IMR-90 (cell line): ENCODE results near the gene PIP4K2A. TPM values are rescaled to one million over a fixed set of nuclear protein-coding genes. Genes with fewer than 3 reads are reported as not detected.
A peak's percentile ranks its signal among the peaks of the same experiment; 100 is the strongest.

ENCODE experiments used
- ATAC-seq: fragments of 200-7000 bp; cut with Tn5 transposase; 2 replicates; pipeline ENCODE4 v1.9.1; 2020; ENCODE audit warnings: low read depth, mild to moderate bottlenecking, moderate library complexity
- BruUV-seq: library from RNA; stranded (reverse); fragments of 400-500 nt; replicated peaks from 2 replicates; lab custom pipeline; 2021; lab: Mats Ljungman, UMichigan
- CTCF ChIA-PET: fragments of 300-600 bp; formaldehyde crosslinking; extraction: SDS; loops from one replicate; lab custom pipeline; 2021; ENCODE audit warnings: antibody characterized with exemption; lab: Yijun Ruan, JAX
- POLR2A ChIA-PET: fragments of 300-600 bp; sonication (Branson Sonifier 250); formaldehyde crosslinking; loops from one replicate; lab custom pipeline; 2022; ENCODE audit warnings: antibody characterized with exemption; ENCODE audit not compliant: unreplicated experiment; lab: Charles Lee
- DNase-seq: peaks from one replicate; pipeline ENCODE4 v3.0.0; 2013
- H2AFZ ChIP-seq: replicated peaks from 2 replicates; pipeline ENCODE3; 2013; ENCODE audit warnings: low read length, mild to moderate bottlenecking; ENCODE audit not compliant: poor library complexity
- H2AK5ac ChIP-seq: 2 replicates; pipeline ENCODE4 v1.6.1; 2013; ENCODE audit warnings: low read depth, low read length, inconsistent platforms
- H2AK9ac ChIP-seq: replicated peaks from 2 replicates; pipeline ENCODE3; 2013; ENCODE audit warnings: mild to moderate bottlenecking, low read depth, low read length, moderate library complexity; ENCODE audit not compliant: poor library complexity
- H2BK120ac ChIP-seq: 2 replicates; pipeline ENCODE4 v1.6.1; 2013; ENCODE audit warnings: low read depth, low read length, inconsistent platforms
- H2BK15ac ChIP-seq: 3 replicates; pipeline ENCODE4 v1.6.1; 2013; ENCODE audit warnings: low read depth, low read length, inconsistent platforms
- H2BK20ac ChIP-seq: 2 replicates; pipeline ENCODE4 v1.6.1; 2013; ENCODE audit warnings: low read depth, mild to moderate bottlenecking, inconsistent platforms, low read length, moderate library complexity
- H2BK5ac ChIP-seq: 2 replicates; pipeline ENCODE4 v1.6.1; 2013; ENCODE audit warnings: mild to moderate bottlenecking, low read depth, low read length, inconsistent platforms; ENCODE audit not compliant: poor library complexity, severe bottlenecking
- H3K14ac ChIP-seq: replicated peaks from 2 replicates; pipeline ENCODE4 v1.6.1; 2013; ENCODE audit warnings: low read depth, low read length, inconsistent platforms
- H3K18ac ChIP-seq: 2 replicates; pipeline ENCODE4 v1.6.1; 2013; ENCODE audit warnings: low read depth, low read length, control low read depth
- H3K23ac ChIP-seq: 2 replicates; pipeline ENCODE4 v1.6.1; 2013; ENCODE audit warnings: low read depth, low read length, inconsistent platforms
- H3K27ac ChIP-seq: 2 replicates; pipeline ENCODE4 v1.5.1; 2013; ENCODE audit warnings: mild to moderate bottlenecking, control low read depth, low read length; ENCODE audit not compliant: insufficient read depth
- H3K27me3 ChIP-seq: 2 replicates; pipeline ENCODE4 v1.6.1; 2013; ENCODE audit warnings: low read length; ENCODE audit not compliant: control insufficient read depth, insufficient read depth
- H3K36me3 ChIP-seq: 2 replicates; pipeline ENCODE4 v1.6.1; 2013; ENCODE audit warnings: low read length, mixed read lengths; ENCODE audit not compliant: control insufficient read depth, insufficient read depth
- H3K4ac ChIP-seq: 2 replicates; pipeline ENCODE4 v1.6.1; 2013; ENCODE audit warnings: low read depth, low read length, inconsistent platforms
- H3K4me1 ChIP-seq: 2 replicates; pipeline ENCODE4 v1.6.1; 2013; ENCODE audit warnings: low read length, mixed read lengths; ENCODE audit not compliant: control insufficient read depth, insufficient read depth
- H3K4me2 ChIP-seq: 2 replicates; pipeline ENCODE4 v1.6.1; 2013; ENCODE audit warnings: low read depth, mild to moderate bottlenecking, control low read depth, low read length, moderate library complexity
- H3K4me3 ChIP-seq: 2 replicates; pipeline ENCODE4 v1.5.1; 2013; ENCODE audit warnings: low read depth, mild to moderate bottlenecking, control low read depth, low read length, moderate library complexity; ENCODE audit not compliant: insufficient read depth
- H3K56ac ChIP-seq: 2 replicates; pipeline ENCODE4 v1.6.1; 2013; ENCODE audit warnings: low read length, inconsistent platforms; ENCODE audit not compliant: insufficient read depth; ENCODE audit errors: extremely low read depth
- H3K79me1 ChIP-seq, 2 experiments: 2 replicates each; pipeline ENCODE4 v1.6.1; 2013; ENCODE audit warnings: low read length in 2 of 2, inconsistent platforms in 1 of 2, low read depth in 1 of 2
- H3K9ac ChIP-seq: 2 replicates; pipeline ENCODE4 v1.6.1; 2013; ENCODE audit warnings: low read depth, low read length, control low read depth
- H3K9me1 ChIP-seq: 2 replicates; pipeline ENCODE4 v1.6.1; 2013; ENCODE audit warnings: low read length, inconsistent platforms; ENCODE audit not compliant: insufficient read depth
- H3K9me3 ChIP-seq: 2 replicates; pipeline ENCODE4 v1.6.1; 2013; ENCODE audit warnings: low read length; ENCODE audit not compliant: control insufficient read depth, insufficient read depth
- H4K20me1 ChIP-seq: 2 replicates; pipeline ENCODE4 v1.6.1; 2013; ENCODE audit warnings: low read length, inconsistent platforms; ENCODE audit not compliant: insufficient read depth
- H4K5ac ChIP-seq: 2 replicates; pipeline ENCODE4 v1.6.1; 2013; ENCODE audit warnings: mild to moderate bottlenecking, low read depth, low read length, control low read depth
- H4K8ac ChIP-seq, 2 experiments: 2 replicates each; pipeline ENCODE4 v1.6.1; 2013; ENCODE audit warnings: low read depth in 2 of 2, low read length in 2 of 2, control low read depth in 1 of 2, inconsistent platforms in 1 of 2
- H4K91ac ChIP-seq: 2 replicates; pipeline ENCODE4 v1.6.1; 2013; ENCODE audit warnings: low read depth, low read length, inconsistent platforms; ENCODE audit not compliant: insufficient read depth
- BHLHE40 ChIP-seq: fragments of 150-350 bp; IDR thresholded peaks from 2 replicates; pipeline ENCODE4 v1.6.1; 2016; ENCODE audit warnings: mild to moderate bottlenecking, low read depth, low read length
- CEBPB ChIP-seq: IDR thresholded peaks from 2 replicates; pipeline ENCODE4 v1.6.1; 2012; ENCODE audit warnings: low read depth, low read length, improper control_type of control experiment
- CHD1 ChIP-seq: IDR thresholded peaks from 2 replicates; pipeline ENCODE4 v1.6.1; 2012; ENCODE audit warnings: low read depth, low read length, improper control_type of control experiment
- FOS ChIP-seq: fragments of 150-350 bp; IDR thresholded peaks from 2 replicates; pipeline ENCODE4 v1.6.1; 2016; ENCODE audit warnings: low read depth, low read length
- MAFK ChIP-seq: IDR thresholded peaks from 2 replicates; pipeline ENCODE4 v1.6.1; 2012; ENCODE audit warnings: low read depth, low read length, improper control_type of control experiment
- MAZ ChIP-seq: IDR thresholded peaks from 2 replicates; pipeline ENCODE4 v1.6.1; 2012; ENCODE audit warnings: low read depth, mild to moderate bottlenecking, low read length, improper control_type of control experiment, moderate library complexity, borderline replicate concordance
- MXI1 ChIP-seq: IDR thresholded peaks from 2 replicates; pipeline ENCODE4 v1.6.1; 2012; ENCODE audit warnings: low read depth, mild to moderate bottlenecking, low read length, moderate library complexity, borderline replicate concordance
- NFE2L2 ChIP-seq: fragments of 150-350 bp; IDR thresholded peaks from 2 replicates; pipeline ENCODE4 v1.6.1; 2016; ENCODE audit warnings: low read depth, mild to moderate bottlenecking, low read length
- POLR2A ChIP-seq: IDR thresholded peaks from 2 replicates; pipeline ENCODE4 v1.6.1; 2012; ENCODE audit warnings: mild to moderate bottlenecking, low read depth, low read length
- RAD21 ChIP-seq: IDR thresholded peaks from 2 replicates; pipeline ENCODE4 v1.6.1; 2012; ENCODE audit warnings: low read length, improper control_type of control experiment
- RFX5 ChIP-seq: IDR thresholded peaks from 2 replicates; pipeline ENCODE4 v1.8.0; 2012; ENCODE audit warnings: low read depth, mild to moderate bottlenecking, low read length, moderate library complexity
- SMC3 ChIP-seq: fragments of 150-350 bp; IDR thresholded peaks from 2 replicates; pipeline ENCODE4 v1.6.1; 2016; ENCODE audit warnings: low read depth, mild to moderate bottlenecking, antibody characterized with exemption, low read length, moderate library complexity
- USF2 ChIP-seq: fragments of 150-350 bp; IDR thresholded peaks from 2 replicates; pipeline ENCODE4 v1.6.1; 2017; ENCODE audit warnings: mild to moderate bottlenecking, antibody characterized with exemption, low read length, low read depth
- WGBS, 2 experiments: methylation state at CpG; one replicate each; pipeline versions ENCODE4 v1.1.5 to v1.1.7; 2013; ENCODE audit warnings: missing lambda C conversion rate in 2 of 2; ENCODE audit not compliant: insufficient read length in 1 of 2; ENCODE audit errors: extremely low coverage in 2 of 2; 5-methylcytosine and 5-hydroxymethylcytosine counted together
- dilution Hi-C: fragments of 300-500 bp; cut with HindIII; formaldehyde crosslinking; loops from one replicate; pipeline ENCODE4 v1.14.3; 2018; ENCODE audit warnings: low sequenced_read_pairs; ENCODE audit not compliant: unreplicated experiment
- in situ Hi-C: fragments of 300-500 bp; cut with MboI; formaldehyde crosslinking; loops from 3 replicates; pipeline ENCODE4 v1.14.3; 2019; ENCODE audit warnings: low sequenced_read_pairs, inconsistent platforms, mixed read lengths
- intact Hi-C: fragments of 100-400 bp; cut with micrococcal nuclease; formaldehyde crosslinking; loops from 2 replicates; pipeline ENCODE4 v1.10.0; 2022
- polyA plus RNA-seq, 3 experiments: library from polyadenylated mRNA; depleted of rRNA; stranded (reverse); fragments of >200 nt; gene quantifications; 2 replicates each; pipeline ENCODE4 v1.2.3, GENCODE V29; 2012; ENCODE audit warnings: low replicate concordance in 1 of 3
- total RNA-seq: library from RNA; depleted of rRNA; stranded (reverse); fragments of >200 nt; gene quantifications from 2 replicates; pipeline ENCODE4 v1.2.3, GENCODE V29; 2012
- TF ChIP-seq, protein P1 (sequence below): conservative IDR thresholded peaks from 2 replicates; pipeline ENCODE4 v1.5.1; 2012; ENCODE audit warnings: mild to moderate bottlenecking, low read depth, low read length, improper control_type of control experiment
- TF ChIP-seq, protein P2 (sequence below): fragments of 150-350 bp; IDR thresholded peaks from 2 replicates; pipeline ENCODE4 v1.6.1; 2016; ENCODE audit warnings: low read depth, mild to moderate bottlenecking, low read length, moderate library complexity, borderline replicate concordance

The PIP4K2A gene
- total and polyA plus RNA-seq, 2 of the 4 experiments (the other 2 are of a cell fraction): 9.8 to 18.1 TPM

- no peak overlapping the region for H3K4ac ChIP-seq
- no peak overlapping the region for H2AFZ ChIP-seq
- CTCF ChIA-PET: interaction anchor here (0.6 to 0.8 kb wide), 2 partner anchors 103 to 607 kb away, joined by 3 read pairs; no protein-coding TSS in a partner anchor
- H3K14ac ChIP-seq: no peak overlapping the region
- peaks cover 15% of the 10 kb centered on the region; the same call in 1 of the 2 replicates for H3K9me1 ChIP-seq
- no peak overlapping the region for H2BK20ac ChIP-seq
- dilution Hi-C loops: no loop called here
- H3K23ac ChIP-seq: no peak overlapping the region
- no peak overlapping the region for H3K4me2 ChIP-seq
- H3K27ac ChIP-seq: no peak overlapping the region
- no peaks in the 10 kb centered on the region for H4K20me1 ChIP-seq
- no peak overlapping the region for H3K18ac ChIP-seq
- H4K91ac ChIP-seq: no peak overlapping the region
- peak overlapping the region; percentile 46; the same call in 1 of the 2 replicates for H2AK5ac ChIP-seq
- 0 out of 3 replicates have a peak overlapping the region, but pooled peaks have one; percentile 51 for H2BK15ac ChIP-seq
- peaks cover 5% of the 10 kb centered on the region for H3K36me3 ChIP-seq
- DNase-seq: no peak
- H3K27me3 ChIP-seq: no peaks in the 10 kb centered on the region
- no peak overlapping the region for H3K4me3 ChIP-seq
- no peak overlapping the region for H2BK5ac ChIP-seq
- in situ Hi-C loops: loop anchor here (25.0 kb wide), 1 partner anchor 1098 kb away; no protein-coding TSS in a partner anchor
- peaks cover 25 to 57% of the 10 kb centered on the region in 2 experiments for H3K79me1 ChIP-seq
- peaks cover 6% of the 10 kb centered on the region for H3K4me1 ChIP-seq
- intact Hi-C loops: no loop called here
- no CpG with 5 or more reads among the region's 6 CpGs for WGBS, 2 experiments
- no peak overlapping the region for H3K56ac ChIP-seq
- H3K9me3 ChIP-seq: no peaks in the 10 kb centered on the region
- no peak overlapping the region for H3K9ac ChIP-seq
- POLR2A ChIA-PET: no interaction called here
- no TSS peak for BruUV-seq
- H2AK9ac ChIP-seq: no peak overlapping the region
- H4K5ac ChIP-seq: no peak overlapping the region
- no peak overlapping the region for H2BK120ac ChIP-seq
- ATAC-seq: no peak
- no peak overlapping the region for H4K8ac ChIP-seq
- TF ChIP-seq POLR2A (no peak), RAD21 (no peak), MXI1 (no peak), CEBPB (no peak), RFX5 (no peak), SMC3 (no peak), FOS (no peak), USF2 (no peak), MAFK (no peak), CHD1 (no peak), BHLHE40 (no peak), MAZ (no peak), NFE2L2 (no peak)
- TF ChIP-seq, protein P1, sequence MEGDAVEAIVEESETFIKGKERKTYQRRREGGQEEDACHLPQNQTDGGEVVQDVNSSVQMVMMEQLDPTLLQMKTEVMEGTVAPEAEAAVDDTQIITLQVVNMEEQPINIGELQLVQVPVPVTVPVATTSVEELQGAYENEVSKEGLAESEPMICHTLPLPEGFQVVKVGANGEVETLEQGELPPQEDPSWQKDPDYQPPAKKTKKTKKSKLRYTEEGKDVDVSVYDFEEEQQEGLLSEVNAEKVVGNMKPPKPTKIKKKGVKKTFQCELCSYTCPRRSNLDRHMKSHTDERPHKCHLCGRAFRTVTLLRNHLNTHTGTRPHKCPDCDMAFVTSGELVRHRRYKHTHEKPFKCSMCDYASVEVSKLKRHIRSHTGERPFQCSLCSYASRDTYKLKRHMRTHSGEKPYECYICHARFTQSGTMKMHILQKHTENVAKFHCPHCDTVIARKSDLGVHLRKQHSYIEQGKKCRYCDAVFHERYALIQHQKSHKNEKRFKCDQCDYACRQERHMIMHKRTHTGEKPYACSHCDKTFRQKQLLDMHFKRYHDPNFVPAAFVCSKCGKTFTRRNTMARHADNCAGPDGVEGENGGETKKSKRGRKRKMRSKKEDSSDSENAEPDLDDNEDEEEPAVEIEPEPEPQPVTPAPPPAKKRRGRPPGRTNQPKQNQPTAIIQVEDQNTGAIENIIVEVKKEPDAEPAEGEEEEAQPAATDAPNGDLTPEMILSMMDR: no peak
- TF ChIP-seq, protein P2, sequence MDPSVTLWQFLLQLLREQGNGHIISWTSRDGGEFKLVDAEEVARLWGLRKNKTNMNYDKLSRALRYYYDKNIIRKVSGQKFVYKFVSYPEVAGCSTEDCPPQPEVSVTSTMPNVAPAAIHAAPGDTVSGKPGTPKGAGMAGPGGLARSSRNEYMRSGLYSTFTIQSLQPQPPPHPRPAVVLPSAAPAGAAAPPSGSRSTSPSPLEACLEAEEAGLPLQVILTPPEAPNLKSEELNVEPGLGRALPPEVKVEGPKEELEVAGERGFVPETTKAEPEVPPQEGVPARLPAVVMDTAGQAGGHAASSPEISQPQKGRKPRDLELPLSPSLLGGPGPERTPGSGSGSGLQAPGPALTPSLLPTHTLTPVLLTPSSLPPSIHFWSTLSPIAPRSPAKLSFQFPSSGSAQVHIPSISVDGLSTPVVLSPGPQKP: no peak
These were observed 104.5 kb downstream of the PIP4K2A start for GRCh38 chr10:22609719-22610465.
